ENCODE measurements around the gene TTYH3. TPM values are rescaled to one million over a fixed set of nuclear protein-coding genes. Genes with fewer than 3 reads are reported as not detected.

TTYH3 gene
- total RNA-seq, 1 donor from 2014 or later = 166 TPM

DNA sequence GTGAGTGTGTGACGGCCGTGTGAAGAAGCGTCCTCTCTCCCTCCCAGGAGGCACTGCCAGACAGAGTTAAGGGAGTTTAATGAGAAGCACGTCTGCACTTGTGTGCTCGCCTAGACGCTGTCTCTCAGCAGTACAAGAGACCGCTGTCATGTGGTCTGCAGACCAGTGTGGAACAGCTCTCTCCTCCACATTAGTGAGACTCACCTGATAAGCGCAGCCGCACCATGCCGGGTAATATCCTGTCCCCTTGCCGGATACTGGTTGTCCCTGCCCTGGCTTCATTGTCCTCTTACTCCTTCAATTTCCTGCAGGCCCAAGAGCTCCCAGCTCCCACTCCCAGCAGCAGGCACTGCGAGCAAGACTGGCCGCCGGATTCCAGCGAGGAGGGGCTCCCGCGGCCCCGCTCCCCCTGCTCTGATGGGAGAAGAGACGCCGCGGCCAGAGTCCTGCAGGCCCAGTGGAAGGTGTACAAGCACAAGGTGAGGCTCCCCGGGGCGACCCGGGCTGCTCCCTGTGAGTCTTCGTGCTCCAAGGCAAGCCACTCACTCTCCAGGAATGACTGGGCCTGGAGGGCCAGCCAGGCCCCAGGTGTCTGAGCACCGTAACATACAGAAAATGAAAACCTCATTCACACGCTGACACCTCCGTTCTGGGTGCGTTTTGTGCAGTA lies 33.5 kb upstream of the TTYH3 start:
- peaks cover 22% of the 10 kb centered on the region for H3K36me3 Mint-ChIP-seq
- H3K27me3 Mint-ChIP-seq = no peaks in the 10 kb centered on the region
- no peak overlapping the region for H3K27ac Mint-ChIP-seq
- H3K4me1 Mint-ChIP-seq (ENCODE audit: unreplicated experiment) = peaks cover 11% of the 10 kb centered on the region
- no peak overlapping the region for H3K4me3 Mint-ChIP-seq
- no peaks in the 10 kb centered on the region for H3K9me3 Mint-ChIP-seq
- TF ChIP-seq, protein P1, sequence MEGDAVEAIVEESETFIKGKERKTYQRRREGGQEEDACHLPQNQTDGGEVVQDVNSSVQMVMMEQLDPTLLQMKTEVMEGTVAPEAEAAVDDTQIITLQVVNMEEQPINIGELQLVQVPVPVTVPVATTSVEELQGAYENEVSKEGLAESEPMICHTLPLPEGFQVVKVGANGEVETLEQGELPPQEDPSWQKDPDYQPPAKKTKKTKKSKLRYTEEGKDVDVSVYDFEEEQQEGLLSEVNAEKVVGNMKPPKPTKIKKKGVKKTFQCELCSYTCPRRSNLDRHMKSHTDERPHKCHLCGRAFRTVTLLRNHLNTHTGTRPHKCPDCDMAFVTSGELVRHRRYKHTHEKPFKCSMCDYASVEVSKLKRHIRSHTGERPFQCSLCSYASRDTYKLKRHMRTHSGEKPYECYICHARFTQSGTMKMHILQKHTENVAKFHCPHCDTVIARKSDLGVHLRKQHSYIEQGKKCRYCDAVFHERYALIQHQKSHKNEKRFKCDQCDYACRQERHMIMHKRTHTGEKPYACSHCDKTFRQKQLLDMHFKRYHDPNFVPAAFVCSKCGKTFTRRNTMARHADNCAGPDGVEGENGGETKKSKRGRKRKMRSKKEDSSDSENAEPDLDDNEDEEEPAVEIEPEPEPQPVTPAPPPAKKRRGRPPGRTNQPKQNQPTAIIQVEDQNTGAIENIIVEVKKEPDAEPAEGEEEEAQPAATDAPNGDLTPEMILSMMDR (conservative IDR thresholded peaks at IDR 0.05) = no peak
- DNase-seq (ENCODE audit: extremely low spot score, unreplicated experiment) = no peak

DNA sequence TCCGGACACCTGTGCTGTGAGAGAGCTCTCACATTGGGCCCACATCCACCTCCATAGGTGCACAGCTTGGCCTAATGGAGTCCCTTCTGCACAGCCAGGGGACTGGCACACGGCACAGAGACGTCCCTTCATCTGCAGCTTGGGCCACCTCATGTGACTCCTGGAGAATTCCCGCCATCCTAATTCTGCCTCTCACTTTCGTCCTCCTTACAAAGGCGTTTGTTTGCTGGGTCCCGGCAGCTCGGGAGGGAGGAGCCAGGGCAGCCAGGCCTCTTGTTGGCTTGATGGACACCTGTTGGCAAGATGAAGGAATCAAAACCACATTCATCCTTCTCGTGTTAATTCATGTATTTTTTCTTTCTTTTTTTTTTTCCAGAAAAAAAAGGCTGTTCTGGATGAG lies 30.7 kb upstream of the TTYH3 start:
- Mint-ChIP-seq H3K27ac (no peak overlapping the region), H3K27me3 (no peaks in the 10 kb centered on the region), H3K36me3 (peaks cover 19% of the 10 kb centered on the region), H3K4me3 (no peak overlapping the region), H3K9me3 (no peaks in the 10 kb centered on the region), H3K4me1 (ENCODE audit: unreplicated experiment) (peaks cover 8% of the 10 kb centered on the region)
- DNase-seq (ENCODE audit: extremely low spot score, unreplicated experiment) = no peak
- TF ChIP-seq, protein P1 (conservative IDR thresholded peaks at IDR 0.05) = no peak

DNA sequence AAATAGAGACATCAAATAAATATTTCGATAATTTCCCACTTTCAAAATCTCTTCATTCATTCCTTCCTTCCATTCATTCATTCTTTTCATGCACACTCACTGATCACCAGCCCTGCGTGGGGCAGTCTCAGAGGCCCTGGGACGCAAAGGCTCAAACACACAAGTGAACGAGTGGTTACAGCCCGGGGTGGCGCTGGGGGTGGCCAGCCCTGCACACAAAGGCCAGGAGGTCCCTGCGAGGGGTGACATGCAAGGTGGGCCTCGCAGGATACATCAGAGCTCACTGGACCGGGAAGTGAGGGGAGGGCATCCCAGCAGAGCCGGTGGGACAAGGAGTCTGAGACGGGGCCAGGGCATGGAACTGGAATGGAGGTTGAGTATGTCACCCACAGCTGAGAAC lies 29.9 kb upstream of the TTYH3 start:
- TF ChIP-seq, protein P1 (conservative IDR thresholded peaks at IDR 0.05) = no peak
- no peak for DNase-seq (ENCODE audit: extremely low spot score, unreplicated experiment)
- peaks cover 13% of the 10 kb centered on the region for H3K36me3 Mint-ChIP-seq
- H3K27me3 Mint-ChIP-seq = no peaks in the 10 kb centered on the region
- no peaks in the 10 kb centered on the region for H3K9me3 Mint-ChIP-seq
- no peak overlapping the region for H3K4me3 Mint-ChIP-seq
- no peak overlapping the region for H3K27ac Mint-ChIP-seq
- H3K4me1 Mint-ChIP-seq (ENCODE audit: unreplicated experiment) = no peaks in the 10 kb centered on the region

DNA sequence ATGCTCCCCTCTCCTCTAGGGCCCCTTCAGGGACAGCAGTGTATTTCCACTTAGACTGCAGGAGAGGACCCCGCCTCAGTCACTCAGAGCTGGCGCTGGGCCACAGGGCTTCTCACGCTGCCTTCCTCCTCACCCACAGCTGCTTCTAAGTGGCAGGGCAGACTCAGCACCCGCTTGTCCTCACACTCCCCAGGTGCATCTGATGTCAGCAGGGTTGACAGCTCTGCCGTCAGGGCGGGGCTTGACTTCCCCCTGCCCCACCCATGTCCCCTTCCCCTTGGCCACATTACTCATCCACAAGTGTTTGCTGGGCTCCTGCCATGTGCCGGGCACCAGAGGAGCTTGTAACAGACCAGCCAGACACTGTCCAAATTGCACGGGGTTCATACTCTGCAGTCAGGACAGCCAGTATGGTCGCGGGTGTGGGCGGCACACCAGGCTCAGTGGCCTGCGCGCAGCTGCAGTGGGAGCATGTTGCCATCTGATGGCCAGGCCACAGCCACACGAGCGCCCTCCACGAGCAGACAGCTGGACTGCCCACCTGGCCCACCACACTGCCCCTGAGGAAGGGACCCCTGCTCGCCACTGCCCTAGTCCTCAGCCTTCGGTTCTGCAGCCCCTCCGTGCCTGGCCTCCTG lies 29.3 kb upstream of the TTYH3 start:
- H3K27me3 Mint-ChIP-seq = no peaks in the 10 kb centered on the region
- no peaks in the 10 kb centered on the region for H3K9me3 Mint-ChIP-seq
- H3K4me1 Mint-ChIP-seq (ENCODE audit: unreplicated experiment) = peaks cover 2% of the 10 kb centered on the region
- TF ChIP-seq, protein P1 (conservative IDR thresholded peaks at IDR 0.05) = no peak
- no peak for DNase-seq (ENCODE audit: extremely low spot score, unreplicated experiment)
- H3K36me3 Mint-ChIP-seq = peaks cover 13% of the 10 kb centered on the region
- no peak overlapping the region for H3K27ac Mint-ChIP-seq
- H3K4me3 Mint-ChIP-seq = no peak overlapping the region

DNA sequence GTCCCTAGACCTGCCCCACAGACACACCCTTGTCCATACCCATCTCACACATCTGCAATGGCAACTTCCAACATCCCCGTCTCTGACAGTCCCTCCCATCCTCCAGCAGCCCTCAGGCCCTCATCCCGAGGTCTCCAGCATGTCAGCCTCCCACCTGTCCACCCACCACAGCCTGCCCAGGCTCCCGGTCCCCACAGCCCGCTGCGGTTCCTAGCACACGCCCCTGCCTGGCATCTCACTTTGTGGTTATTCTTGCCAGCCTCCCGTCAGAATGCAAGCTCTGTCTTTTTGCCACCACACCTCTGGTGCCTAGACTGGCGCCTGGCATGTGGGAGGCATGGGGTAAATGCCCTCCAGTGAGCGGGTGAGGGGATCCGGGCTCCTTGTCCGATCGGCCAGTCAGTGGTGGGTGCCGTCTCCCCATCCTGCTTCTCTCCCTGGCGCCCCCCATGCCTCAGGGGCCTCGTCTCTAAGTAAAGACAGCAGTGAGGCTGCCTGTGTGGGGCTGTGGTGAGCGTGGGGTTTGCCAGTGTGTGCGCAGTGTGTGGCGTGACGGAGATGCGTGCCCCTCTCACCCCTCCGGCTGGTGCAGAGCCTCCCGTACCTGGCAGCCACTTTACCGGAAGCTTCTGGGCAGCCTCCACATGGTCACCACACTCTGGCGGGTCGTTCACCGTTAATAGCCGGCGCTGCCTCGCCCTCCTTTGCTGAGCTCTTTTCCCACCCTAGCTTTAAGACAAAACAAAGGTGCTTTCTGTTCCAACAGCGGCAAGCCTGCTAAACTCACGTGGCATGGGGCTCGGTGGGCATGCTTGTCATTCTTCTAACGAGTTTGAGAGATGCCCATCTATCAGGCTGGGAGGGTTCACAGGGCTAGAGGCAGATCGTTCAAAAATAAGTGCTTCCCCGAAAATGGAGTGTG lies 28.5 kb upstream of the TTYH3 start:
- Mint-ChIP-seq H3K9me3 (no peaks in the 10 kb centered on the region), H3K27ac (no peak overlapping the region), H3K4me3 (no peak overlapping the region), H3K36me3 (peaks cover 13% of the 10 kb centered on the region), H3K27me3 (no peaks in the 10 kb centered on the region), H3K4me1 (ENCODE audit: unreplicated experiment) (peaks cover 6% of the 10 kb centered on the region)
- no peak for DNase-seq (ENCODE audit: extremely low spot score, unreplicated experiment)
- TF ChIP-seq, protein P1 (conservative IDR thresholded peaks at IDR 0.05) = no peak
